K562 (cell line): ENCODE data around the gene SPI1. TPM values are rescaled to one million over a fixed set of nuclear protein-coding genes. Genes with fewer than 3 reads are reported as not detected.

Source experiments
- ATAC-seq: fragments of 200-7000 bp; cut with Tn5 transposase; 3 replicates; pipeline ENCODE4 v1.9.1; 2020; ENCODE audit warnings: moderate library complexity
- BruUV-seq: library from RNA; stranded (reverse); fragments of 400-500 nt; replicated peaks from 2 replicates; lab custom pipeline; 2021; lab: Mats Ljungman, UMichigan
- CTCF ChIA-PET: fragments of 300-600 bp; formaldehyde crosslinking; extraction: SDS; loops from one replicate; lab custom pipeline; 2021; ENCODE audit warnings: low intra/inter-chr PET ratio; lab: Yijun Ruan, JAX
- POLR2A ChIA-PET: fragments of 300-600, 350-650 bp; sonication (Branson Sonifier 250); formaldehyde crosslinking; extraction: SDS; loops from one replicate; lab custom pipeline; 2021; ENCODE audit warnings: antibody characterized with exemption, inconsistent platforms; lab: Yijun Ruan, JAX
- DNase-seq, 4 experiments: peaks; one replicate each; pipeline versions ENCODE4 v3.0.0 to v3.0.0-alpha.2; 2011 to 2018; ENCODE audit warnings: low spot score in 3 of 4, mixed read lengths in 3 of 4; ENCODE audit errors: extremely low read depth in 1 of 4
- FAIRE-seq: peaks from 2 replicates; lab custom pipeline; 2011; peaks lifted over from hg19 to GRCh38; lab: Jason Lieb, UNC
- H2AFZ ChIP-seq: 2 replicates; pipeline ENCODE4 v1.6.0; 2011; ENCODE audit warnings: low read depth, low read length, control low read depth, inconsistent platforms
- H3K27ac ChIP-seq: fragments of 200-600 bp; 3 replicates; pipeline ENCODE4 v1.8.0; 2011; ENCODE audit warnings: low read depth, mild to moderate bottlenecking, control low read depth, inconsistent platforms, low read length, moderate library complexity, mixed read lengths; ENCODE audit errors: extremely low read depth
- H3K27me3 ChIP-seq, 2 experiments: fragments of 300-600 bp in 1 of 2; 2 replicates in 1 of 2; 3 replicates in 1 of 2; pipeline versions ENCODE4 v1.6.0 to v1.8.0; 2011; ENCODE audit warnings: inconsistent platforms in 2 of 2, low read length in 2 of 2, mild to moderate bottlenecking in 1 of 2, mixed read lengths in 1 of 2, moderate library complexity in 1 of 2; ENCODE audit not compliant: control insufficient read depth in 2 of 2, insufficient read depth in 2 of 2
- H3K36me3 ChIP-seq: fragments of 300-600 bp; 3 replicates; pipeline ENCODE4 v1.8.0; 2011; ENCODE audit warnings: mild to moderate bottlenecking, low read length, inconsistent platforms; ENCODE audit not compliant: control insufficient read depth, insufficient read depth
- H3K4me1 ChIP-seq, 2 experiments: fragments of 200-600 bp in 1 of 2; replicated peaks in 1 of 2; 2 replicates in 1 of 2; 3 replicates in 1 of 2; pipeline versions ENCODE4 v1.5.1 to v1.8.0; 2011; ENCODE audit warnings: inconsistent platforms in 2 of 2, low read length in 2 of 2, mild to moderate bottlenecking in 1 of 2, mixed read lengths in 1 of 2, moderate library complexity in 1 of 2; ENCODE audit not compliant: control insufficient read depth in 2 of 2, insufficient read depth in 2 of 2
- H3K4me2 ChIP-seq: 2 replicates; pipeline ENCODE4 v1.6.1; 2011; ENCODE audit warnings: low read length, control low read depth, inconsistent platforms, mixed read lengths; ENCODE audit not compliant: insufficient read depth
- H3K4me3 ChIP-seq: fragments of 200-600 bp; sonication (generic), shearing (Covaris generic); 2 replicates; pipeline ENCODE4 v1.5.1; 2016; ENCODE audit warnings: control low read depth, inconsistent platforms
- H3K79me2 ChIP-seq: fragments of 200-600 bp; 3 replicates; pipeline ENCODE4 v1.8.0; 2011; ENCODE audit warnings: low read length, inconsistent platforms; ENCODE audit not compliant: control insufficient read depth, insufficient read depth
- H3K9ac ChIP-seq, 2 experiments: 2 replicates each; pipeline versions ENCODE4 v1.6.0 to v1.6.1; 2011; ENCODE audit warnings: low read depth in 2 of 2, low read length in 2 of 2, control low read depth in 1 of 2, inconsistent platforms in 1 of 2, mild to moderate bottlenecking in 1 of 2, mixed read lengths in 1 of 2; ENCODE audit not compliant: insufficient read depth in 1 of 2
- H3K9me1 ChIP-seq: one replicate; pipeline ENCODE4 v1.6.0; 2011; ENCODE audit warnings: inconsistent platforms, mild to moderate bottlenecking, low read length, moderate library complexity; ENCODE audit not compliant: control insufficient read depth, insufficient read depth
- H3K9me3 ChIP-seq: replicated peaks from 2 replicates; pipeline ENCODE4 v1.5.1; 2011; ENCODE audit warnings: low read depth, low read length, inconsistent platforms; ENCODE audit not compliant: control insufficient read depth, insufficient read depth
- H4K20me1 ChIP-seq: replicated peaks from 2 replicates; pipeline ENCODE4 v1.6.1; 2011; ENCODE audit warnings: low read length, inconsistent platforms, mixed read lengths; ENCODE audit not compliant: control insufficient read depth, insufficient read depth
- CTCF ChIP-seq, 3 experiments: IDR thresholded peaks in 2 of 3; conservative IDR thresholded peaks in 1 of 3; 2 replicates each; pipeline ENCODE4 v1.5.1; 2011 to 2012; ENCODE audit warnings: low read length in 3 of 3, mild to moderate bottlenecking in 3 of 3, control low read depth in 2 of 3, improper control_type of control experiment in 1 of 3, inconsistent platforms in 1 of 3, low read depth in 1 of 3, mixed read lengths in 1 of 3, moderate library complexity in 1 of 3; ENCODE audit not compliant: insufficient read depth in 2 of 3
- EP400 ChIP-seq: fragments of 450-650 bp; IDR thresholded peaks from 2 replicates; pipeline ENCODE4 v1.6.1; 2017; ENCODE audit warnings: antibody characterized with exemption, mild to moderate bottlenecking, moderate library complexity
- ZHX1 ChIP-seq: fragments of 150-350 bp; conservative IDR thresholded peaks from 2 replicates; pipeline ENCODE4 v1.6.1; 2014; ENCODE audit warnings: low read length
- ZNF407 ChIP-seq: fragments of 450-650 bp; IDR thresholded peaks from 2 replicates; pipeline ENCODE4 v1.6.1; 2016; ENCODE audit warnings: low read depth
- ZNF449 ChIP-seq: fragments of 250-450 bp; sonication (Bioruptor Pico); IDR thresholded peaks from 2 replicates; pipeline ENCODE4 v1.8.0; 2022; ENCODE audit warnings: moderate library complexity, mild to moderate bottlenecking, inconsistent platforms
- ZNF589 ChIP-seq: fragments of 200-800 bp; sonication (Bioruptor generic); IDR thresholded peaks from 2 replicates; pipeline ENCODE4 v1.6.1; 2016; ENCODE audit warnings: low read depth, missing genetic modification characterization, missing compliant biosample characterization
- ZNF76 ChIP-seq: fragments of 250-450 bp; sonication (Bioruptor Pico); IDR thresholded peaks from 2 replicates; pipeline ENCODE4 v1.4.0; 2020; ENCODE audit warnings: mild to moderate bottlenecking, moderate library complexity, borderline replicate concordance
- WGBS: fragments of 100-300 bp; shearing (Covaris generic); methylation state at CpG from one replicate; pipeline ENCODE4 v1.1.6; 2016; ENCODE audit warnings: low coverage, mixed read lengths; ENCODE audit not compliant: insufficient coverage; ENCODE audit errors: missing lambda C conversion rate; 5-methylcytosine and 5-hydroxymethylcytosine counted together
- in situ Hi-C: fragments of 300-500 bp; cut with MboI; formaldehyde crosslinking; loops from 4 replicates; pipeline ENCODE4 v1.15.0; 2018; ENCODE audit warnings: inconsistent platforms, mixed read lengths
- intact Hi-C: fragments of 100-400 bp; cut with micrococcal nuclease; formaldehyde crosslinking; loops from 2 replicates; pipeline ENCODE4 v1.14.2; 2022
- polyA plus RNA-seq, 8 experiments: library from polyadenylated mRNA; depleted of rRNA in 4 of 8; stranded (reverse) in 5 of 8; unstranded in 3 of 8; fragments of >200 nt; fragmentation: Nextera tagmentation in 2 of 8; fragmentation: Illumina TruSeq in 1 of 8; extraction: Ambion mirVana in 2 of 8; extraction: Trizol in 1 of 8; gene quantifications; 2 replicates each; pipeline versions ENCODE4 v1.2.1 to v1.2.3, GENCODE V29; 2011 to 2014; ENCODE audit warnings: inconsistent platforms in 1 of 8, missing spikeins in 1 of 8
- total RNA-seq, 7 experiments: library from RNA; depleted of rRNA in 6 of 7; stranded (reverse); fragments of >200 nt in 6 of 7; fragmentation: Illumina TruSeq in 2 of 7; extraction: Trizol in 2 of 7; gene quantifications; 2 replicates each; pipeline versions ENCODE4 v1.2.1 to v1.2.3, GENCODE V29; 2011 to 2021; ENCODE audit warnings: low replicate concordance in 1 of 7

Gene SPI1
- total and polyA plus RNA-seq, 9 of the 15 experiments (the other 6 are each of a cell fraction or from before 2014, with no cell fraction given) = 0.10 to 33.7 (median 10.3) TPM

- Histone ChIP-seq H3K4me2 (no peak overlapping the region), H2AFZ (no peak overlapping the region)
- POLR2A ChIA-PET = no interaction called here
- TF ChIP-seq ZNF449 (CRISPR knock-in tag) (no peak), CTCF (IDR thresholded peaks at IDR 0.05 in 2 of 3, conservative IDR thresholded peaks at IDR 0.05 in 1 of 3; ENCODE audit: insufficient read depth in 2 of 3, low read depth in 1 of 3, low read length in 3 of 3) (no peak), ZNF76 (CRISPR knock-in tag) (no peak), ZNF589 (CRISPR knock-in tag) (no peak), EP400 (no peak), ZHX1 (no peak), ZNF407 (no peak)
Observed at GRCh38 chr11:47354913-47355282, 23.4 kb downstream of the SPI1 start.

More at GRCh38 chr11:47354913-47355282, 23.4 kb downstream of the SPI1 start:
- ATAC-seq (no peak), DNase-seq (no peak), FAIRE-seq (no peak)
- peaks cover 13% of the 10 kb centered on the region for H3K9me3 ChIP-seq
- no TSS peak for BruUV-seq
- no peaks in the 10 kb centered on the region for H3K36me3 ChIP-seq
- H3K9ac ChIP-seq = no peak overlapping the region
- H3K4me1 ChIP-seq = peaks cover 0 to 51% of the 10 kb centered on the region in 2 experiments; a peak in 3 of 5 replicates
- no peaks in the 10 kb centered on the region for H3K9me1 ChIP-seq
- CTCF ChIA-PET = interaction anchor here (0.6 to 3.2 kb wide), 8 partner anchors 18 to 465 kb away, joined by 3 to 46 read pairs (median 4); partner anchors contain the start of genes ARFGAP2 and NR1H3
- H3K79me2 ChIP-seq = no peaks in the 10 kb centered on the region
- no peaks in the 10 kb centered on the region for H3K27me3 ChIP-seq
- no peak overlapping the region for H3K4me3 ChIP-seq
- intact Hi-C loops = loop anchor here (1.0 to 10.0 kb wide), 4 partner anchors 50 to 470 kb away; partner anchors contain the start of gene SLC39A13
- no peaks in the 10 kb centered on the region for H4K20me1 ChIP-seq
- WGBS = 9% methylated on average over 10 of the region's 32 CpGs
- H3K27ac ChIP-seq = no peak overlapping the region
- in situ Hi-C loops = loop anchor here (10.0 kb wide), 1 partner anchor 470 kb away; no protein-coding TSS in a partner anchor
